AG04450 (cell line): ENCODE results near the gene SLAIN2. TPM values are rescaled to one million over a fixed set of nuclear protein-coding genes. Genes with fewer than 3 reads are reported as not detected.
A peak's percentile ranks its signal among the peaks of the same experiment; 100 is the strongest.

Source experiments
- CTCF ChIA-PET: fragments of 300-600, 350-600 bp; formaldehyde crosslinking; extraction: SDS; loops from one replicate; lab custom pipeline; 2022; ENCODE audit warnings: antibody characterized with exemption, inconsistent platforms; lab: Charles Lee
- POLR2A ChIA-PET: fragments of 350-600 bp; formaldehyde crosslinking; extraction: SDS; loops from one replicate; lab custom pipeline; 2021; ENCODE audit warnings: antibody characterized with exemption, inconsistent platforms; lab: Yijun Ruan, JAX
- DNase-seq: peaks from one replicate; pipeline ENCODE4 v3.0.0-alpha.2; 2011; ENCODE audit warnings: low read depth, low spot score
- H3K27ac ChIP-seq: one replicate; pipeline ENCODE4 v1.5.1; 2012; ENCODE audit warnings: low read depth, low read length, control low read depth
- H3K27me3 ChIP-seq: one replicate; pipeline ENCODE4 v1.6.0; 2012; ENCODE audit warnings: low read length; ENCODE audit not compliant: control insufficient read depth, insufficient read depth
- H3K4me3 ChIP-seq: 2 replicates; pipeline ENCODE4 v1.5.1; 2011; ENCODE audit warnings: mild to moderate bottlenecking, low read depth, low read length, control low read depth
- H3K9me3 ChIP-seq: 2 replicates; pipeline ENCODE4 v1.5.1; 2012; ENCODE audit warnings: low read length; ENCODE audit not compliant: control insufficient read depth, insufficient read depth
- CTCF ChIP-seq: IDR thresholded peaks from 2 replicates; pipeline ENCODE4 v1.5.1; 2011; ENCODE audit warnings: low read depth, low read length, control low read depth, inconsistent platforms
- polyA plus RNA-seq: library from polyadenylated mRNA; depleted of rRNA; stranded (reverse); fragments of >200 nt; gene quantifications from 2 replicates; pipeline ENCODE4 v1.2.3, GENCODE V29; 2011

Gene SLAIN2
- polyA plus RNA-seq, 1 experiment = 33.7 TPM

- no peak for DNase-seq
- Histone ChIP-seq H3K27me3 (no peaks in the 10 kb centered on the region), H3K9me3 (no peaks in the 10 kb centered on the region), H3K27ac (no peak overlapping the region), H3K4me3 (no peak overlapping the region)
- CTCF ChIA-PET = no interaction called here
- POLR2A ChIA-PET = no interaction called here
- no peak for TF ChIP-seq CTCF
Observed at GRCh38 chr4:48350871-48351270, 9.5 kb downstream of the SLAIN2 start.

GRCh38 chr4:48352793-48353192 lies 11.5 kb downstream of the SLAIN2 start:
- POLR2A ChIA-PET = no interaction called here
- Histone ChIP-seq H3K27me3 (no peaks in the 10 kb centered on the region), H3K27ac (no peak overlapping the region), H3K9me3 (no peaks in the 10 kb centered on the region), H3K4me3 (no peak overlapping the region)
- CTCF ChIA-PET = no interaction called here
- TF ChIP-seq CTCF = no peak
- no peak for DNase-seq

GRCh38 chr4:48356355-48356754 lies 15.0 kb downstream of the SLAIN2 start:
- ChIA-PET CTCF (interaction anchor here (0.6 kb wide), 1 partner anchor 21 kb away, joined by 6 read pairs; no protein-coding TSS in a partner anchor), POLR2A (no interaction called here)
- Histone ChIP-seq H3K4me3 (no peak overlapping the region), H3K9me3 (no peaks in the 10 kb centered on the region), H3K27ac (no peak overlapping the region), H3K27me3 (no peaks in the 10 kb centered on the region)
- no peak for TF ChIP-seq CTCF
- DNase-seq = no peak

- no peak for TF ChIP-seq CTCF
- Histone ChIP-seq H3K27me3 (no peaks in the 10 kb centered on the region), H3K27ac (peak overlapping the region; percentile 4), H3K4me3 (no peak overlapping the region), H3K9me3 (no peaks in the 10 kb centered on the region; the same call in 1 of the 2 replicates)
- CTCF ChIA-PET = interaction anchor here (1.2 kb wide), 1 partner anchor 16 kb away, joined by 4 read pairs; no protein-coding TSS in a partner anchor
- POLR2A ChIA-PET = interaction anchor here (0.6 kb wide), 1 partner anchor 477 kb away, joined by 7 read pairs; no protein-coding TSS in a partner anchor
- peak; percentile 36 for DNase-seq
Observed at GRCh38 chr4:48360285-48361011, 19.1 kb downstream of the SLAIN2 start.

- ChIA-PET POLR2A (no interaction called here), CTCF (no interaction called here)
- TF ChIP-seq CTCF = no peak
- no peak overlapping the region for H3K27ac ChIP-seq
- H3K27me3 ChIP-seq = no peaks in the 10 kb centered on the region
- no peaks in the 10 kb centered on the region; the same call in 1 of the 2 replicates for H3K9me3 ChIP-seq
- H3K4me3 ChIP-seq = no peak overlapping the region
- DNase-seq = no peak
Observed at GRCh38 chr4:48361012-48361400, 19.7 kb downstream of the SLAIN2 start.
